ENCODE results near the gene ABCD2.

DNA sequence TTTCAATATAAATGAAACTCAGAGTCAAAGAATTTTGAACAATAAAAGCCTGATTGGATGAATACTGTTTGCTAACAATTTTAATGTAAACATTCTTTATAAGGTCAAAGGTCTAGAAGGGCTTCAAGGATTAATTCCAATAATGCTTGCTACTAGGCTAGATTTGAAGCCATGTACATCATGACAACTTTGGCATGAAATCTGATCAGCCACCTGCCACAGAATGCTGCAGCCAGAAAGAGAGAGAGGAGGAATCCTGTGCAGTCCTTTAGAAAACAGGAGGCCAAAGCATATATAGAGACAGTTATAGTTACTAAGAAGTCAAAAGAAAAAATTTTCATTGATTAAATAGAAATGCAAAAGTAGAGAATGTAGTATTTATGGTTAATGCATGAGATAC is 47.1 kb downstream of the ABCD2 start:
- TF ChIP-seq, protein P1, sequence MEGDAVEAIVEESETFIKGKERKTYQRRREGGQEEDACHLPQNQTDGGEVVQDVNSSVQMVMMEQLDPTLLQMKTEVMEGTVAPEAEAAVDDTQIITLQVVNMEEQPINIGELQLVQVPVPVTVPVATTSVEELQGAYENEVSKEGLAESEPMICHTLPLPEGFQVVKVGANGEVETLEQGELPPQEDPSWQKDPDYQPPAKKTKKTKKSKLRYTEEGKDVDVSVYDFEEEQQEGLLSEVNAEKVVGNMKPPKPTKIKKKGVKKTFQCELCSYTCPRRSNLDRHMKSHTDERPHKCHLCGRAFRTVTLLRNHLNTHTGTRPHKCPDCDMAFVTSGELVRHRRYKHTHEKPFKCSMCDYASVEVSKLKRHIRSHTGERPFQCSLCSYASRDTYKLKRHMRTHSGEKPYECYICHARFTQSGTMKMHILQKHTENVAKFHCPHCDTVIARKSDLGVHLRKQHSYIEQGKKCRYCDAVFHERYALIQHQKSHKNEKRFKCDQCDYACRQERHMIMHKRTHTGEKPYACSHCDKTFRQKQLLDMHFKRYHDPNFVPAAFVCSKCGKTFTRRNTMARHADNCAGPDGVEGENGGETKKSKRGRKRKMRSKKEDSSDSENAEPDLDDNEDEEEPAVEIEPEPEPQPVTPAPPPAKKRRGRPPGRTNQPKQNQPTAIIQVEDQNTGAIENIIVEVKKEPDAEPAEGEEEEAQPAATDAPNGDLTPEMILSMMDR (IDR thresholded peaks at IDR 0.05 in 4 of 5, conservative IDR thresholded peaks at IDR 0.05 in 1 of 5): no peak
- TF ChIP-seq POLR2A (IDR thresholded peaks at IDR 0.05): no peak
